Liver (tissue), 9 donors: Measurements from ENCODE around the gene SELENOS. TPM values are rescaled to one million over a fixed set of nuclear protein-coding genes. Genes with fewer than 3 reads are reported as not detected.

ENCODE experiments used
- DNase-seq: peaks from one replicate; pipeline ENCODE4 v3.0.0-alpha.2; 2017; ENCODE audit warnings: low spot score
- H3K27ac ChIP-seq, 2 donors: one replicate each; pipeline ENCODE4 v1.7.0; 2013; ENCODE audit warnings: inconsistent platforms in 2 of 2, low read length in 2 of 2, control low read depth in 1 of 2, low read depth in 1 of 2, mild to moderate bottlenecking in 1 of 2
- H3K27me3 ChIP-seq, 4 donors: one replicate each; pipeline versions ENCODE4 v1.6.1 to v1.7.0; 2013; ENCODE audit warnings: low read length in 3 of 4, inconsistent platforms in 1 of 4, mild to moderate bottlenecking in 1 of 4, moderate library complexity in 1 of 4; ENCODE audit not compliant: control insufficient read depth in 4 of 4, insufficient read depth in 4 of 4
- H3K36me3 ChIP-seq, 4 donors: one replicate each; pipeline versions ENCODE4 v1.6.1 to v1.7.0; 2013; ENCODE audit warnings: low read length in 3 of 4, mild to moderate bottlenecking in 3 of 4, low read depth in 1 of 4, moderate library complexity in 1 of 4; ENCODE audit not compliant: control insufficient read depth in 4 of 4, insufficient read depth in 3 of 4
- H3K4me1 ChIP-seq, 4 donors: one replicate each; pipeline versions ENCODE4 v1.6.1 to v1.7.0; 2013; ENCODE audit warnings: low read length in 3 of 4, mild to moderate bottlenecking in 3 of 4, moderate library complexity in 1 of 4; ENCODE audit not compliant: control insufficient read depth in 4 of 4, insufficient read depth in 4 of 4
- H3K4me3 ChIP-seq, 3 donors: one replicate each; pipeline versions ENCODE4 v1.6.1 to v1.7.0; 2013; ENCODE audit warnings: low read length in 3 of 3, control low read depth in 1 of 3, low read depth in 1 of 3, mild to moderate bottlenecking in 1 of 3
- H3K9ac ChIP-seq, 2 donors: one replicate each; pipeline ENCODE4 v1.7.0; 2013; ENCODE audit warnings: low read length in 2 of 2, mild to moderate bottlenecking in 2 of 2, moderate library complexity in 2 of 2, control low read depth in 1 of 2, low read depth in 1 of 2
- H3K9me3 ChIP-seq, 4 donors: one replicate each; pipeline versions ENCODE4 v1.6.1 to v1.7.0; 2013; ENCODE audit warnings: low read length in 3 of 4; ENCODE audit not compliant: control insufficient read depth in 4 of 4
- CTCF ChIP-seq: fragments of 150-350 bp; IDR thresholded peaks from 2 replicates; pipeline ENCODE4 v1.5.1; 2017; ENCODE audit warnings: improper control_type of control experiment, low read depth, low read length; ENCODE audit not compliant: missing input control
- EGR1 ChIP-seq, 2 donors: IDR thresholded peaks; 2 replicates each; pipeline ENCODE4 v1.6.1; 2016 to 2018; ENCODE audit warnings: antibody characterized with exemption in 2 of 2, low read depth in 2 of 2
- FOXA2 ChIP-seq: IDR thresholded peaks from 2 replicates; pipeline ENCODE4 v1.6.1; 2016; ENCODE audit warnings: antibody characterized with exemption
- GABPA ChIP-seq, 2 donors: IDR thresholded peaks in 1 of 2; conservative IDR thresholded peaks in 1 of 2; 2 replicates each; pipeline ENCODE4 v1.6.1; 2016; ENCODE audit warnings: antibody characterized with exemption in 2 of 2, mild to moderate bottlenecking in 1 of 2, moderate library complexity in 1 of 2
- HNF4A ChIP-seq, 2 donors: conservative IDR thresholded peaks; 2 replicates each; pipeline ENCODE4 v1.6.1; 2016; ENCODE audit warnings: antibody characterized with exemption in 2 of 2, mild to moderate bottlenecking in 2 of 2
- HNF4G ChIP-seq: IDR thresholded peaks from 2 replicates; pipeline ENCODE4 v1.6.1; 2016; ENCODE audit warnings: antibody characterized with exemption
- JUND ChIP-seq, 2 donors: IDR thresholded peaks; 2 replicates each; pipeline ENCODE4 v1.6.1; 2016; ENCODE audit warnings: antibody characterized with exemption in 2 of 2
- NR2F2 ChIP-seq: IDR thresholded peaks from 2 replicates; pipeline ENCODE4 v1.6.1; 2016; ENCODE audit warnings: antibody characterized with exemption
- RAD21 ChIP-seq, 2 donors: IDR thresholded peaks; 2 replicates each; pipeline ENCODE4 v1.6.1; 2016; ENCODE audit warnings: antibody characterized with exemption in 2 of 2, mild to moderate bottlenecking in 2 of 2
- REST ChIP-seq: IDR thresholded peaks from 2 replicates; pipeline ENCODE4 v1.6.1; 2016; ENCODE audit warnings: antibody characterized with exemption, mild to moderate bottlenecking
- RXRA ChIP-seq, 2 donors: IDR thresholded peaks; 2 replicates each; pipeline ENCODE4 v1.6.1; 2017 to 2018; ENCODE audit warnings: antibody characterized with exemption in 2 of 2, mild to moderate bottlenecking in 1 of 2
- YY1 ChIP-seq: IDR thresholded peaks from 2 replicates; pipeline ENCODE4 v1.6.1; 2016; ENCODE audit warnings: antibody characterized with exemption, mild to moderate bottlenecking
- WGBS: extraction: QIAGEN DNeasy Blood & Tissue Kit; methylation state at CpG from one replicate; pipeline ENCODE4 v1.1.7; 2013; 5-methylcytosine and 5-hydroxymethylcytosine counted together
- polyA plus RNA-seq, 2 donors: library from polyadenylated mRNA; stranded (reverse) in 1 of 2; unstranded in 1 of 2; fragments of 200-250 nt in 1 of 2; fragments of >200 nt in 1 of 2; fragmentation: Nextera tagmentation in 1 of 2; extraction: Ambion mirVana in 1 of 2; gene quantifications; one replicate each; pipeline versions ENCODE4 v1.2.1 to v1.2.3, GENCODE V29; 2013 to 2015
- total RNA-seq, 2 donors: library from RNA; depleted of rRNA; stranded (reverse); fragments of >200 nt; gene quantifications; one replicate each; pipeline ENCODE4 v1.2.3, GENCODE V29; 2014
- donor health status: healthy.
- donor health status: healthy.
- donor health status: healthy.
- donor health status: healthy.
- donor health status: healthy.

SELENOS gene
- total and polyA plus RNA-seq, 4 donors = 25.8 to 71.1 (median 65.8) TPM

- H3K4me3 ChIP-seq = no peak overlapping the region
- H3K9me3 ChIP-seq = no peaks in the 10 kb centered on the region
- no peak overlapping the region for H3K27ac ChIP-seq
- H3K27me3 ChIP-seq = no peaks in the 10 kb centered on the region
- TF ChIP-seq YY1 (peak; percentile 12), RAD21 (IDR thresholded peaks at IDR 0.05) (peak; percentile 95 to 97), HNF4A (conservative IDR thresholded peaks at IDR 0.05) (peak in 1 of 2 donors; percentile 40), JUND (IDR thresholded peaks at IDR 0.05) (no peak), CTCF (peak; percentile 89), HNF4G (no peak), GABPA (IDR thresholded peaks at IDR 0.05 in 1 of 2, conservative IDR thresholded peaks at IDR 0.05 in 1 of 2) (no peak)
- peak overlapping the region; percentile 27 to 31 for H3K9ac ChIP-seq
- DNase-seq = no peak
- peaks cover 0 to 5% (median 2%) of the 10 kb centered on the region in 4 donors for H3K4me1 ChIP-seq
- 25% methylated on average over 11 of the region's 11 CpGs for WGBS
- H3K36me3 ChIP-seq = no peaks in the 10 kb centered on the region
Measured at GRCh38 chr15:101258238-101259144, 18.8 kb downstream of the SELENOS start.

- Histone ChIP-seq H3K36me3 (no peaks in the 10 kb centered on the region), H3K9ac (no peak overlapping the region), H3K4me3 (no peak overlapping the region), H3K27ac (no peak overlapping the region), H3K27me3 (no peaks in the 10 kb centered on the region), H3K4me1 (peaks cover 0 to 11% (median 4%) of the 10 kb centered on the region in 4 donors), H3K9me3 (no peaks in the 10 kb centered on the region)
- no peak for DNase-seq
- TF ChIP-seq FOXA2 = no peak
- TF ChIP-seq EGR1 (IDR thresholded peaks at IDR 0.05; ENCODE audit: low read depth in 2 of 2) = no peak
- WGBS = 85% methylated on average over 6 of the region's 6 CpGs
Measured at GRCh38 chr15:101256757-101257156, 20.5 kb downstream of the SELENOS start.

- DNase-seq = peak; percentile 66
Measured at GRCh38 chr15:101255615-101256241, 21.6 kb downstream of the SELENOS start.

More at GRCh38 chr15:101255615-101256241, 21.6 kb downstream of the SELENOS start:
- no peak for TF ChIP-seq REST
- peak; percentile 19 for TF ChIP-seq NR2F2
- no peak for TF ChIP-seq JUND (IDR thresholded peaks at IDR 0.05)
- peak in 1 of 2 donors; percentile 31 for TF ChIP-seq RAD21 (IDR thresholded peaks at IDR 0.05)
- no peak for TF ChIP-seq RXRA (IDR thresholded peaks at IDR 0.05)
- Histone ChIP-seq H3K4me3 (no peak overlapping the region), H3K27me3 (no peaks in the 10 kb centered on the region), H3K4me1 (peaks cover 0 to 14% (median 5%) of the 10 kb centered on the region in 4 donors), H3K9ac (no peak overlapping the region), H3K36me3 (no peaks in the 10 kb centered on the region), H3K9me3 (no peaks in the 10 kb centered on the region), H3K27ac (no peak overlapping the region)
- 33% methylated on average over 8 of the region's 8 CpGs for WGBS
